BE2C (cell line): ENCODE data around the gene ATP10A.
"Not testable (repeated sequence)": the region's sequence is repeated elsewhere in the genome, so short reads cannot be mapped to it uniquely, and the experiment has no call there.

Experiments
- DNase-seq: peaks from one replicate; pipeline ENCODE4 v3.0.0-alpha.2; 2020
- H3K27me3 ChIP-seq: fragments of 250-450 bp; sonication (Bioruptor Pico); 2 replicates; pipeline ENCODE4 v1.5.1; 2020; ENCODE audit warnings: mild to moderate bottlenecking
- H3K36me3 ChIP-seq: fragments of 250-450 bp; sonication (Bioruptor Pico); 2 replicates; pipeline ENCODE4 v1.5.1; 2020; ENCODE audit warnings: mild to moderate bottlenecking
- H3K4me1 ChIP-seq: fragments of 250-450 bp; sonication (Bioruptor Pico); 2 replicates; pipeline ENCODE4 v1.5.1; 2020
- H3K4me3 ChIP-seq: 2 replicates; pipeline ENCODE4 v1.5.1; 2011; ENCODE audit warnings: low read depth, low read length
- H3K9me3 ChIP-seq: fragments of 250-450 bp; sonication (Bioruptor Pico); 2 replicates; pipeline ENCODE4 v1.5.1; 2020
- CTCF ChIP-seq: IDR thresholded peaks from 2 replicates; pipeline ENCODE4 v1.5.1; 2012; ENCODE audit warnings: mild to moderate bottlenecking, low read depth, low read length

Gene ATP10A

GRCh38 chr15:25640381-25640780, 222.7 kb downstream of the ATP10A start:
- DNase-seq = no peak
- Histone ChIP-seq H3K36me3 (no peaks in the 10 kb centered on the region), H3K4me3 (no peak overlapping the region), H3K4me1 (no peaks in the 10 kb centered on the region), H3K9me3 (no peaks in the 10 kb centered on the region), H3K27me3 (no peaks in the 10 kb centered on the region)
- TF ChIP-seq CTCF = no peak

DNA sequence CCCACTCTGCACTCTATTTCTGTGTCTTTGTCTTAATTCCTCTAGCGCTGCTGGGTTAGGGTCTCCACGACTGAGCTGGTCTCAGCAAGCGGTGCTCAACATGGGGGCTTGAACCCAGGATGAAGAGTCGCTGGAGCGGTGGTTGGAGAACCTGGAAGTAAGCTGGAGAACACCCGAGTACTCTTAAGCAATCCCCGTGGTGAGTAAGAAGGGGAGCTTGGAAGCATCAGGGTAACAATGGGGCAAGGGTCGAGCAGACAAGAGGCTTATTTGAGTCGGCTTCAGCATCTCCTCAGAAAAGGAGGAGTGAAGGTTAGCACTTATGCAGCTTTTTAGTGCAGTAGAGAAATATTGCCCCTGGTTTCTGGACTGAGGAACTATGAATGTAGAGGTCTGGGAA, 226.6 kb downstream of the ATP10A start:
- H3K9me3 ChIP-seq, H3K36me3 ChIP-seq, H3K27me3 ChIP-seq, H3K4me3 ChIP-seq, DNase-seq, H3K4me1 ChIP-seq: not testable (repeated sequence)

DNA sequence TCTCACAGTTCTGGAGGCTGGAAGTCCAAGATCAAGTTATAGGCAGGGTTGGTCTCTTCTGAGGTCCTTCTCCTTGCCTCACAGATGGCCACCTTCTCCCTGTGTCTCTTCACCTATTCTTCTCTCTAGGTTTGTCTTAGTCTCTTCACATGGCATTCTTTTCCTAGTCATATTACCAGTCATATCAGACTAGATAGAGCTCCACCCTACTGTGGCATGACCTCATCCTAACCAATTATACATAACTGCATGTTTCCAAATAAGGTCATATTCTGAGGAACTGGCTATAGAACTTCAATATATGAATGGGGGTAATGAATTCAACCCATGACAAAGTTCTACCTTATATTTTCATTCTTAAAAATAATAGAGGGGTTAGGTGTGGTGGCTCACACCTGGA, 227.9 kb downstream of the ATP10A start:
- H3K9me3 ChIP-seq = no peaks in the 10 kb centered on the region

GRCh38 chr15:25633862-25634261, 229.3 kb downstream of the ATP10A start:
- no peak for TF ChIP-seq CTCF
- no peaks in the 10 kb centered on the region for H3K9me3 ChIP-seq
- DNase-seq = no peak
- no peak overlapping the region for H3K4me3 ChIP-seq
- H3K27me3 ChIP-seq = no peaks in the 10 kb centered on the region
- no peaks in the 10 kb centered on the region for H3K36me3 ChIP-seq
- H3K4me1 ChIP-seq = no peaks in the 10 kb centered on the region

More for the DNA sequence above, 227.9 kb downstream of the ATP10A start:
- no peak for DNase-seq
- no peak overlapping the region for H3K4me3 ChIP-seq
- no peak for TF ChIP-seq CTCF
- no peaks in the 10 kb centered on the region for H3K36me3 ChIP-seq
- no peaks in the 10 kb centered on the region for H3K27me3 ChIP-seq
- H3K4me1 ChIP-seq = no peaks in the 10 kb centered on the region

DNA sequence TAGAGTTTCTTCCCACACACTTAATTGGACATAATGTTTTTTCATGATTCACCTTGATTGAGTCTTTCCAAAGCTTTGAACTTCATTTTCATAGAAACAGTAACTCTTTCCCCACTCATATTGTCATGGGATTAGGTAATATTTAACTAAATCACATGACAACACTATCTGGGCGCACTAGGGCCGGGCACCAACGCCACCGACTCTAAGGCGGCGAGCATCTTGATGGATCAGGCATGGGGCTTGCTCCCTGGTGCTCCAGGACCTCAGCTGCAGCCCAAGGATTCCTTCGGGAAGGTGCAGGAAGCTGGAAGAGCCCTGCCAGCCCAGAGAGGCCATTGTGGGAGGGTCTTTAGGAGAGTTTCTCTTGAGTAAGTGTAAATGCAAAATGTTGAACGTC, 231.2 kb downstream of the ATP10A start:
- Histone ChIP-seq H3K4me1 (no peaks in the 10 kb centered on the region), H3K4me3 (no peak overlapping the region), H3K36me3 (no peaks in the 10 kb centered on the region), H3K27me3 (no peaks in the 10 kb centered on the region), H3K9me3 (no peaks in the 10 kb centered on the region)
- TF ChIP-seq CTCF = no peak
- DNase-seq = no peak
